HG02840 (cell line): ENCODE results near the gene BCL2L1.

Experiments used
- ATAC-seq: cut with Tn5 transposase; IDR thresholded peaks from one replicate; pipeline ENCODE4 v1.9.1; 2021; ENCODE audit warnings: mild to moderate bottlenecking, moderate library complexity, moderate number of reproducible peaks; ENCODE audit not compliant: unreplicated experiment, low FRiP score

Gene BCL2L1

DNA sequence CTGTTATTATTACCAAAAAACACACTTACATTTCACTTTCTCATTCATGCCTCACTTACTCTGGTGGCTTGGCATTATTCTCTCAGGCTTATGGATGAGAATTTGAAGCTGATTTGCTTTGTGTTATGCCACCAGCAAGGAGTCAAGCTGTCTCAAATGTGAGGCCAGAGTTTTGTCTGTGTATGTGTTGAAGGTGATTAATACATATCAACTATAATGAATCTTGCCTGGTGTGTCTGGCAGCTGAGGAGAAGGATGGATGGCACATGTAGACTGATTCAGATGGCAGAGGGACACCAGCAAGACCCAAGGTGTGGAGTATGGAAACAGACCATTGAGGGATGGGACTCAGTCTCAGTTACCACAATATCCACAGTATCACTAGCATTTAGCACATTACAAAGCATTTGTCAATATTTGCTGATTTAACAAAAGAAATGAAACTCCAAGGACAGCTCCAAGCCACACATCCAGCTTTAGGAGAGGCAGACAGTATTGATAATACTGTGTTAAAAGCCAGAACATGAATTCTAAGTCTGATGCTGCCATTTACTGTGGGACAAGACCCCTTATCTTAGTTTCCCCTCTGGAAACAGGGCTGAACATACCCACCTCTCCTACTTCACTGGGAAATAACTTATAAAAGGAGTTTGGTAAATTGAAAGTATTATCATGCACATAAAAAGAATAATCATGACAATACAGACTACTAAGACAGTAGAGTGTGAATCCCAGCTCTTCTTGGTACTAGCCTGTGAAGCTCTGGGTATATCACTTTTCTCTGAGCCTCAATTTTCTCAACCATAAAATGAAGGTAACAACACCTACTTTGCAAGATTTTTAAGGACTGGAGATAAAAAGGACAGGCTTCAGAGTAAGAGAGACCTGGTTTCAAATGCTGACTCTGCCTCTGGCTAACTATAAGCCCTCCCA lies 11.2 kb downstream of the BCL2L1 start:
- no peak for ATAC-seq

DNA sequence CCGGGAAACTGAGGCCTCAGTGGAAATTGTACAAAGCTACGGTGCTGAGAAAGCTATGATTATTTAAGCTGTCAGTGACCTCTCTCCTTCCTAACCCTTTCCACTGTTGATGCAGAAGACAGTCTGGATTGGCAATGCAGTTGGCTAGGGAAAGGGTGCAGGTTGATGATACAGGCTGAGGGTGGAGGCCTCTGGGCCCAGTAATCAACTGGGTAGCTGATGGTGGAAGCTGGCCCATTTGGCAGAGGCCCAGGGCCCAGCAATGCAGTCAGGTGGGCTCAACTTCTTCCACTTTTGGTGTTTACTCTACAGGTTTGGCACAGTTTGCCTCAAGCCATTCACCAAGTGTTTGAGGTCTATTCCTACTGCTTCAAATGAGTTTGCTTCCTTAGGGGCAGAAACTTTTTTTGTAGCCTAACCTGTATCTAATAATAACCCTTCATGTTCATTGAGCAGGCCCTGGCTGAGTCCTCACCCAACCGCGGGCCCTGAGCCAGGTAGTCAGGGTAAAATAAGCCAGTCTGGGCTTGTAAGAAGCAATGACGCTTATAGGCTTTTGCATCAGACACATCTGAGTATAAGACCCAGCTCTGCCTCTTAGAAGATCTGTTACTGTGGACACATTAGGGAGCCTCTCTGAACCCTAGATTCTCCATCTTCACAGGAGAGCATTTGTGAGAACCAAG lies 12.1 kb downstream of the BCL2L1 start:
- ATAC-seq: no peak

DNA sequence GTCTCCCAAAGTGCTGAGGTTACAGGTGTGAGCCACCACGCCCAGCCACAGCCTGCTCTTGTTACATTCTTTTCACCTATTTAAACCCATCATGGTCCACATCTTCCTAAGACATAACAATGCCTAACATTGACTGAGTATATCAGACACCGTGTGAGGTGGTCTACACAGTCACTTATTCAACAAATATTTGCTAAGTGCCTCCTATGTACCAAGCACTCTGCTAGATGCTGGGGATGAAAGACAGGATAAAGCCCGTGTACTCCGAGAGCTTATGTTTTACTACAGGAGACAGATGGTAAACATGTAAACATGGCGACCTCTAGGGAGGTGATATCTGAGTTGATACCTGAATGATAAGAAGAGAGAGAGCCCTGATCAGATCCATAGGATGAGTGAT lies 12.7 kb downstream of the BCL2L1 start:
- no peak for ATAC-seq

DNA sequence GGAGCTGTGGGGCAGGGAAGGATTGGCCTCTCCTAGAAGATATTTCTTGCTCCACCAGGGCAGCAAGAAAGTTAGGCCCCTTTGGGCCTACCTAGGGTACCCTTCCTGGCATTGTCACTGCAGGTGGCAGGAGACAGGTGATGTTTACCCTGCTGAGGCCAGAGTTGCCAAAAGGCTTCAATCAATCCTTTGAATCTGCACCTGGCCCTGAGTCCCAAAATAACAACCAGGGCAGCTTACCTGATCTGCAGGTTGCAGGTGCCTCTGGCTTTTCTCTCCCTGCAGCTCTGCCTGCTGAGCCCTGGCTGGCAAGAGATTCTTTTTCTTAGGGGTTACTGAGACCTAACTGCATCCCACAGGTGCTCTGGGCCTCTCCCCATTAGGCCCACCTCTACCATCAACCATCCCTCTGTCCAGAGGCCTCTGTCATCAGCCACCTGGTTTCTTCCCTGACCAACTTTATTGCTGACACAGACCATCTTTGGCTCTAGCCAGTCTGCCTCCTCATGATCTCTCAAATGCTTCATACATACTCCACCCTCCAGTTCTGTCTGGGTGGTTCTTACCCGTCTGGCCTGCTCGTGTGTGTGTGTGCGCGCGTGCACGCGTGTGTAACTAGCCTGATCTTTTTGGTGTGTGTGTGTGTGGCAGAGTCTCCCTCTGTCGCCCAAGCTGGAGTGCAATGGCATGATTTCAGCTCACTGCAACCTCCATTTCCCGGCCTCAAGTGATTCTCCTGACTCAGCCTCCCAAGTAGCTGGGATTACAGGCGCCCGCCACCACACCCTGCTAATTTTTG lies 13.7 kb downstream of the BCL2L1 start:
- no peak for ATAC-seq

DNA sequence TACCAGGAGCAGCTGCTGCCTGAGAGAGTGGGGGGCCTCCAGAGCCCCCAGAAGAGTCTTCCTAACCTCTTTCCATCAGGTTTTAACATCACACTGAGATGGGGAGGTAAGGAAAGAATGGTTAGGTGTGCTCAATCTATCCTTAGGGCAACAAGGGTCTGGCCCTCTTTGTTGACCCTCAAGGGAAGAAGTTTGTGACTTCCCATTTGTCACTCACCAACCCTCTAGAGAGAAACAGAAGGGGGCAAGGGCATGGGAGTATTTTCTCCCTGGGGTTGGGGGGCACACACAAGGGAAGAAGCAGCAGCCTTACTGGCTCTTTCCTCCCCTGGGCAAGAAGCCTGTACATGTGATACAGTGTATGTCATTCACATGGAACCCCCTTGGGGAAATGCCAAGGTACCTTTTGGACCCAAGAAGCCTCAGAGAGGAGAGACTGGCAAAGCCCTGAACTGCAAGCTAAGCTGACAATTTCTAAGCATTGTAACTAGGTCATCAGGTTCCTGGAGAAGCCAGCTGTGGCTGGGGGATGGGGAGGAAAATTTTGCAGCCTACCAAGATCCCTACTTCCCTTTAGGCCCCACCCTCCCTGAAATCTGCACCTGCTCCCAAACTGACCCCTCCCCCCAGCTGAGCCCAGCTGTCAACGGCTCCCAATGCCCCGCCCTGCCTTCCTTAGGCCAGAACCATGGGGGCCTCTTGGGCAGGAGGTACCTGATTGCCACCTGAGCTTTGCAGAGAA lies 14.5 kb downstream of the BCL2L1 start:
- ATAC-seq: no peak

DNA sequence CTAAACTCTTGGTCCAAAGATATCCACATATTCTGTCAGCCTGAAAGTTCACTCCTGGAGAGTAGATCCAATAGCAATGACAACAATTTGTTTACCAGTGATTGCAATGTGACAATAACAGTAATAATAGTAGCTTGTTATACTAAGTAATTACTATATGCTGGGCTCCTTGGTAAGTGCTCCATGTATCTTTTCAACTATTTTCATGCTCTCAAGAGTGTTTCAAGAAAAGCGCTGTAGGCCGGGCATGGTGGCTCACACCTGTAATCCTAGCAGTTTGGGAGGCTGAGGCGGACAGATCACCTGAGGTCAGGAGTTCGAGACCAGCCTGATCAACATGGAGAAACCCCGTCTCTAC lies 15.4 kb downstream of the BCL2L1 start:
- no peak for ATAC-seq

DNA sequence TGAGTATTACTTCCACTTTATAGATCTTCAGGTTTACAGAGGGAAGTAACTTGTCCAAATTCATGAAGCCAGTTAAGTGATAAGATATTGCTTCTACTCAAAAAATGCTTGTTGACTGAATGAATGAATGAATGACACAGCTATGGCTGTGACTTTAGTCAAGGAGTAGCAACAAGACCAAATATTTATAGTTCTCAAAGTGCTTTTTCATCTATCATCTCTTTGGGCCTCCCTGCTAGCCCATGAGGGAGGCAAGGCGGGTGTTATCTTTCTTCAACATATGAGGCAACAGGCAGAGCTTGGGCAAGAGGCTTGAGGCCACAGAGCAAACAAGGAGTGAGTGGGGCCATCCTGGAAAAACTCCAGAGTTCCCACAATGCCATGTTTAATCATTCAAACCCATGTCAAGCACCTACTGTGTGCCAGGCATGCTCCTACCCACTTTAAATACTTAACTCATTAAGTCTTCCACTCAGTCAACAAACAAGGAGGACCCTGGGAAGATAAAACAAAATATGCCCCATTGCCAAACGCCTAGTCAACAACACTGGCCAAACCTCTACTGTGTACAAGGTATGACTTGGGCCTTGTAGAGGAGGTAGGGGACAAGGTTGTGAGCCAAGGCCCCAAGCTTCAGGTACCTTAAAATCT lies 15.9 kb downstream of the BCL2L1 start:
- ATAC-seq: no peak

DNA sequence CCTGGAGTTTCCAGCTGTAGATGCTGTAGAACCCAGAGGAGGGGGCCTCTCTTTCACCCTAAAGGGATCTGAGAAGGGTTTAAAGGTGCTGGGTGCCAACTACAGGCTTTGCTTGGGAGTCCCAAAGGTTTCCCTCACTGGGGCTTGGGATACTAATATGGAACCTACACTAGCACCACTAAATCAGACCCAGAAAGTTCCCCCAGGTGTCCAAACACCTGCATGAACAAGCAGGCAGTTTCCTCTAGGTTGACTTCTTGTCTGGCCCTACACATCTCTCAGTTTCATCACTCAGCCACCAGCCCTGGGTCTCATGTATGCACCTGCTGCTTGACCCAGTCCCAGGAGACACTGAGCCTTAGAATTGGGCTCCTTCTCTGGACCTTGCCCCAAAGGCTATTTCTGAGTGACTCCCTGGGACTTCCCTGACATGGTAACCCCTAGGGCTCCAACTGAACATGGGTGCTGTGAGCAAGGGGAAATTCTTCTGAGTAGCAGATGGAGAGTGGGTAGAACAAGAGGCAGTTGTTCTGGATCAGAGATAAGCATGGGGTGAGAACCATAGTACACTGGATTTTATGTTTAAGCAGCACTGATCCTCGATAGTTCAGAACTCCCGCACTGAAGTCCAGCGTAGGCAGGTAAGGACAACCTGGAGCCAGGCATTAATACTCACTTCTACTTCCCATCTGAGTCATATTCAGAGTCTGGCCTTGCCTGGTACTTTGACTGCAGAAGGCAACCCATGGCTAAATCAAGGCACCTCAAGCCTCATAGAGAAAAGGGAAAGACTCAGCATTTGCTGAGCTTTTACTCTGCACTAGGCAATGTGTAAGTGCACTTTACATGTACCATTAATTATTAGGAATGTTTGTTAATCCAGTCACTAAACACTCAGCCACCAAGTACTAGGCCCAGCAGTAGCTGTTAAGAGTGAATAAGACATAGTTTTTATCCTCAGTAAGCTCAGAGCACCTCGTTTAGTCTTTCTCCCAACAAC lies 16.8 kb downstream of the BCL2L1 start:
- ATAC-seq: peak; percentile 77

DNA sequence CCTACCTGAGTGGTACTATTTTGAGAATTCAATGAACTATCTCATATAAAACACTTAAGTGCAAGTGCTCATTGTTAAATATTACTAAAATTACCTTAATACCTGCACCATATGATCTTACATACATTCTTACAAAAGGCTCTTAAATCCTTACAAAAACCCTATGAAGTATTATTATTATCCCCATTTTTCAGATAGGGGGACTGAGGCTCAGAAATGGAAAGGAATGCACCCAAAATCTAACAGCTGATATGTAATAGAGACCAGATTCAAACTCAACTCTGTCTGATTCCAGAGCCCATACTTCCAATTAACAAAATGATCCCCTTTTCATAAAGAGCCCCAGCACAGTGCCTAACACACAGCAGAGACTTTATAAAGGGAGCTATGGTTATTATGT lies 17.5 kb downstream of the BCL2L1 start:
- no peak for ATAC-seq

DNA sequence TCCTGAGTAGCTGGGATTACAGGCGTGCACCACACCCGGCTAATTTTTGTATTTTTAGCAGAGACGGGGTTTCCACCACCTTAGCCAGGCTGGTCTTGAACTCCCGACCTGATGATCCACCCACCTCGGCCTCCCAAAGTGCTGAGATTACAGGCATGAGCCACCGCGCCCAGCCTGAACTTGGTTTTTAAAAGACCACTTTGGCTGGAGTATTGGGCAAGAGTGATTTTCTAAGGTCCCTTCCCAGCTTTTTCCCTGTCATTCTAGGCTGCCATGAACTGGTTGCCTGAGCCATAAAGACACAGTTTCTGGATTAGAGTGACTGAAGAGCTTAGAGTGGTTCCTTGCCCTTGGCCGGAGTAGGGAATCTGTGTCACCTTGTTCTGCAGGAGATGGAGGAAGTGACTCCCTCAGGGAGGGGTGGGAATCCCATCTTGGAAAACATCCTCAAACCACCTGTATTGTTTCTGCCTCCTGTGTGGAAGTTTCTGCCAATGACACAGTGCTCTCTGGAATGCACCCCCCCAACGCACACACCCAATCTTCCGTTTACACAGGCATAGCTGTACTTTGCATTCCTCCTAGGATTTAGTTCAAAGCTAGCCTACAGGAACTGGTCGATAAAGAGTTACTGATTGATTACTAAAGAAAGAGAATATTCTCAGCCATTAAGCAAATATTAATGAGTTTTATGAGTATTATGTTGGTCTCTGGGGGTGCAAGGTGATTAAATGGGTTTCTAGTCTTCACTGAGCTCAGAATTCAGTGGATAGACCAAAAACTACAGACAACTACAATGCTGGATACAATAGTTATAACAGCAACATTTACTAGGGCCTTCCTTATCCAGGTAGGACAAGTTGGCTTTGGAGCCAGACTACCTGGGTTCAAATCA lies 18.2 kb downstream of the BCL2L1 start:
- no peak for ATAC-seq

DNA sequence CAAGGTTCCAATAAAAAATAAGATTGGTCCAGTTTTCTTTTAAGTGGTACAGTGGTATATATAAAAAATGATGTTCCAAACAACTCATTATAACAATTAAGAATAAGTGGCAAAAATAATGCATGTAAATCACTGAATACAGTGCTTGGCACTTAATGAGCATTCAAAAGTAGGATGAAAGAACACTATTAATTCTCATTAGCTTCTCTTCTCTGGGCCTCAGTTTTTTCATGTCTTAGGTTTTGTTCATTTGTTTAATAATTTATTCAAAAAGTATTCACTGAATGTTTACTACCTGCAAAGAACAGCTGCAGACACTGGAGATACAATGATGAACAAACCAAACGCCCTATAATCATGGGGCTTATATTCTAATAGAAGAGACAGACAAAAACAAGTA lies 21.1 kb downstream of the BCL2L1 start:
- no peak for ATAC-seq

DNA sequence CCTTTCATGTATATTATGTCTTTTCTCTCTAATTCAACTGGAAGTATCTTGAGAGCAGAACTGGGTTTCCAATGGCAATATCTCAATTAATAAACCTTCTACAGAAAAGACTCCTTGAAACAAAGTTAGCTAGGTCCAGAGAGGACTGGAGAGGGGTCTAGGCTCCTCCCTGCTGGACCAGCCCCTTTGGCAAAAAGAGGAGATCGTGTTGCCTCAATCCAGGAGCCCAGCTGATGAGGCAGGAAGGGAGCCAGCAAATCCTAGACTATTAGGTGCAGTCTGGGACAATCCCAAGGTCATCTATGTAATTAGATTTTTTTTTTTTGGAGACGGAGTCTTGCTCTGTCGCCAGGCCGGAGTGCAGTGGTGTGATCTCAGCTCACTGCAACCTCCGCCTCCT lies 21.9 kb downstream of the BCL2L1 start:
- no peak for ATAC-seq

DNA sequence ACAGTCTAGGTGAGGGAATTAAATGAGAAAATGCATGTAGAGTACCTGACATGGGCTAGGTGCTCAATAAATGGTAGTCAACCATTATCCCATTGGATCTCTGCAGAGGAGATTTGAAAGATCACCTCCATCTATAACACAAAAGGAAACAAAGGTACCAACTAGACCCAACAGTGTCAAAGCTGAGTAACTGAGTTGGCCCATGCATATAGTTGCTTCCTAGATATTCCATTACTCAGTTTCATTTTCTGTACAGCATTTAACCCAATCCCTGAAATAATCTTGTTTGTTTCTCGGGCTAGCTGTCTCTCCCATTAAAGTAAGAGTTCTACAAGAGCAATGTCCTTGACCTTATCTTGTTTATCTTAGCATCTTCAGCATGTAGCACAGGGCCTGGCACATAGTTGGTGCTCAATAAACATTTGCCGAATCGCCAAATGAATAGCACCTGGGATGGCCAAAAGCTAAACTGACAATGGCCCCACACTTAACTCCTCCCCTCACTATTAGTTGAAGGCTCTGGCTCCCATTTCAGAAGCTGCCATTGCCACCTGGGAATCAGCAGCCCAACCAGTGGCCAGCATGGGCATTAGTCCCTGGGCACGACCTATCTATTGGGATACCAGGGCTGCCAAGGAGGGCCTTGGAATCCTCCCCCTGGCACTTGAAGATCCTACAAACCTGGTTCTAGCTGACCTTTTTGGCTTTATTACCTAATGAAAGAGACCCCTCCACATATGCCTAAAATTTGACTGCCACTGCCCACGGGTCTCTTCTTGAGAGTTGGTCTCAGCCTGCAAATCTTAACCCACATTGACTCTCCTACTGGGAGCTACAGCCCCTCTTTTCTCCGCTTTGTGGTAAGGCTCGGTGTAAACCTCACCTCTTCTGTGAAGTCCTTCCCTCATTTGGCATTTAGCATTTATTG lies 22.6 kb downstream of the BCL2L1 start:
- ATAC-seq: no peak

DNA sequence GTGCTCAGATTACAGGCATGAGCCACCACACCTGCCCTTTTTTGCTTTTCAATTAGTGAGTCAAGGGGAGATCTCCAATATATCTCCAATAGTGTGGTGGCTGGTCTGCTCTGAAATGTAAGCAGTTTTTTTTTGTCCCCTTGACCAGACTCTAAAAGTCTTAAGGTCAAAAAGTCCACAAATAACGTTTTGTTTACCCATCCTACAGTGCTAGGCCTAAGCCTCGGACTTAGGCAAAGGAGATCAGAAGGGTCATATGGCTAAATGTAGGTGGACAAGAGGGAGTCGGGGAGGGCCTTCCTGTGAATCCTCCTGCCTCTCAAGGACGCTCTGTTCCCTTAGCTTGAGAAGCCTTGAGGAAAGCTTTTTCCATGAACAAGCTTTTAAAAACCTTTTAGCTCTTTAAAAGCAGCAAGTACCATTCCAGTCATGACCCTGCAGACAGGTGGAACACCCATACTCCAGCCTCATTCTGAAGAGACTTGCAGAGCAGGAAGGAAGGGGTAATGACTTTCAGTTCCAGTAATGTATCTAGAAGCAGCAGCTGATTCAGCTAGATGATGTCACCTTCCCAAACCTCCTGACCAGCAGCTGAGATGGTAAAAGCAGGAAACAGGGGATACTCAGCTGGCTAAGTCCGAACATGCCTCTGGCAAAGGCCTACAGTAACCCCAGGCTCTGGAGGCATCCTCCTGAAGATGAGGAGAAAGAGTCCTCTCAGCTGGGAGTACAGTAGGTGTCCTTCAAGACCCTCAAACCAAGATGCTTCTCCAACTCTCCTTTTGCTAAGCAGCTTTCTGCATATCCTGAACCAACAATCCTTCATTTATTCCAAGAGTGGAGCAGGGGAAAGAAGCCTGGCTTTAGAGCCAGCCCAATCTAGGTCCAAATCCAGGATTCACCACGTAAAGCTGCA lies 23.6 kb downstream of the BCL2L1 start:
- peak; percentile 71 for ATAC-seq

DNA sequence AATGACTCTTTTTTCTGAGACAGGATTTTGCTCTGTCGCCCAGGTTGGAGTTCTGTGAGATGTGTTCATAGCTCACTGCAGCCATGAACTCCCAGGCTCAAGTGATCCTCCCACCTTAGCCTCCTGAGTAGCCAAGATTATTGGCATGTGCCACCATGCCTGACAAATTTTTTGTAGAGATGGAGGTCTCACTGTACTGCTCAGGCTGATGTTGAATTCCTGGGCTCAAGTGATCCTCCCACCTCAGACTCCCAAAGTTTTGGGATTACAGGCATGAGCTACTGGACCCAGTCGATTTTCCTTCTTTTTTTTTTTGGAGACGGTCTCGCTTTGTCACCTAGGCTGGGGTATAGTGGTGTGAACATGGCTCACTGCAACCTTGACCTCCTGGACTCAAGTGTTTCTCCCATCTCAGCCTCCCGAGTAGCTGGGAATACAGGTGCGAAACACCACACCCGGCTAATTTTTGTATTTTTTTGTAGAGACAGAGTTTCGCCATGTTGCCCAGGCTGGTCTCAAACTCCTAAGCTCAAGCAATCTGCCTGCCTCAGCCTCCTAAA lies 24.3 kb downstream of the BCL2L1 start:
- ATAC-seq: no peak
